PC-9 (cell line): ENCODE results near the gene MCCC2. TPM values are rescaled to one million over a fixed set of nuclear protein-coding genes. Genes with fewer than 3 reads are reported as not detected.
"Not testable (repeated sequence)": the region's sequence is repeated elsewhere in the genome, so short reads cannot be mapped to it uniquely, and the experiment has no call there.

Experiments used
- BruUV-seq: library from RNA; stranded (reverse); fragments of 400-500 nt; replicated peaks from 2 replicates; lab custom pipeline; 2021; lab: Mats Ljungman, UMichigan
- CTCF ChIA-PET: fragments of 300-600 bp; sonication (Branson Sonifier 250); formaldehyde crosslinking; loops from one replicate; lab custom pipeline; 2022; ENCODE audit warnings: antibody characterized with exemption; lab: Charles Lee
- POLR2A ChIA-PET: fragments of 300-600 bp; sonication (Branson Sonifier 250); formaldehyde crosslinking; loops from one replicate; lab custom pipeline; 2022; ENCODE audit warnings: antibody characterized with exemption; ENCODE audit not compliant: unreplicated experiment; lab: Charles Lee
- DNase-seq, 2 experiments: peaks; one replicate each; pipeline versions ENCODE4 v3.0.0 to v3.0.0-alpha.2; 2015 to 2022; ENCODE audit warnings: mixed read lengths in 1 of 2
- H2AFZ ChIP-seq: fragments of 200-600 bp; sonication (generic); 2 replicates; pipeline ENCODE4 v1.8.1; 2017; ENCODE audit warnings: antibody characterized with exemption
- H3F3A ChIP-seq: fragments of 200-600 bp; sonication (generic); 2 replicates; pipeline ENCODE4 v1.8.1; 2017; ENCODE audit warnings: antibody characterized with exemption, mild to moderate bottlenecking, low read depth; ENCODE audit not compliant: insufficient read depth
- H3K27ac ChIP-seq: fragments of 200-600 bp; sonication (generic); 2 replicates; pipeline ENCODE4 v1.6.1; 2016; ENCODE audit warnings: mixed run types
- H3K27me3 ChIP-seq: fragments of 200-600 bp; sonication (generic); 2 replicates; pipeline ENCODE4 v1.6.1; 2016; ENCODE audit warnings: low read depth, mixed run types; ENCODE audit not compliant: insufficient read depth
- H3K36me3 ChIP-seq: fragments of 200-600 bp; sonication (generic); 2 replicates; pipeline ENCODE4 v1.6.1; 2016; ENCODE audit warnings: low read depth, mixed run types
- H3K4me1 ChIP-seq: fragments of 200-600 bp; sonication (generic); replicated peaks from 2 replicates; pipeline ENCODE4 v1.6.1; 2016; ENCODE audit warnings: mixed run types; ENCODE audit not compliant: insufficient read depth
- H3K4me2 ChIP-seq: fragments of 200-600 bp; sonication (generic); 2 replicates; pipeline ENCODE4 v1.6.1; 2017; ENCODE audit warnings: mixed run types
- H3K4me3 ChIP-seq: fragments of 200-600 bp; sonication (generic); 2 replicates; pipeline ENCODE4 v1.6.1; 2016; ENCODE audit warnings: mixed run types
- H3K79me2 ChIP-seq: fragments of 200-600 bp; sonication (generic); 2 replicates; pipeline ENCODE4 v1.6.1; 2017; ENCODE audit warnings: low read depth, mixed run types
- H3K9me2 ChIP-seq: fragments of 200-600 bp; sonication (generic); 2 replicates; pipeline ENCODE4 v1.8.1; 2017; ENCODE audit warnings: mild to moderate bottlenecking; ENCODE audit not compliant: insufficient read depth
- H3K9me3 ChIP-seq: fragments of 200-600 bp; sonication (generic); 2 replicates; pipeline ENCODE4 v1.8.1; 2016; ENCODE audit warnings: low read depth; ENCODE audit not compliant: insufficient read depth
- H4K20me1 ChIP-seq: fragments of 200-600 bp; sonication (generic); 2 replicates; pipeline ENCODE4 v1.8.1; 2017; ENCODE audit not compliant: insufficient read depth
- CTCF ChIP-seq: fragments of 200-600 bp; sonication (generic); conservative IDR thresholded peaks from 2 replicates; pipeline ENCODE4 v1.6.1; 2017; ENCODE audit warnings: mixed run types, antibody characterized with exemption, mild to moderate bottlenecking, moderate library complexity
- EZH2 ChIP-seq: fragments of 200-600 bp; sonication (generic); IDR thresholded peaks from 2 replicates; pipeline ENCODE4 v1.8.0; 2017; ENCODE audit warnings: antibody characterized with exemption, low read depth
- intact Hi-C: fragments of 100-400 bp; cut with micrococcal nuclease; formaldehyde crosslinking; loops from one replicate; pipeline ENCODE4 v1.10.0; 2022; ENCODE audit not compliant: unreplicated experiment
- total RNA-seq: library from RNA; stranded (reverse); gene quantifications from 2 replicates; pipeline ENCODE4 v1.2.3, GENCODE V29; 2021

Gene MCCC2
- total RNA-seq, 1 experiment from 2014 or later, result 87.0 TPM

GRCh38 chr5:71637133-71637532 lies 50.0 kb downstream of the MCCC2 start:
- H3K4me2 ChIP-seq, result no peak overlapping the region
- H3K79me2 ChIP-seq, result no peaks in the 10 kb centered on the region
- DNase-seq, result no peak
- H3K27ac ChIP-seq, result no peak overlapping the region
- no peak overlapping the region for H3K4me3 ChIP-seq
- H3K27me3 ChIP-seq, result no peaks in the 10 kb centered on the region
- intact Hi-C loops, result no loop called here
- TF ChIP-seq CTCF (no peak), EZH2 (no peak)
- no peaks in the 10 kb centered on the region; the same call in 1 of the 2 replicates for H3F3A ChIP-seq
- H3K9me2 ChIP-seq, result no peaks in the 10 kb centered on the region
- no peaks in the 10 kb centered on the region for H4K20me1 ChIP-seq
- peaks cover 14% of the 10 kb centered on the region; the same call in 1 of the 2 replicates for H3K36me3 ChIP-seq
- no peaks in the 10 kb centered on the region for H3K9me3 ChIP-seq
- peaks cover 4% of the 10 kb centered on the region; the same call in 1 of the 2 replicates for H3K4me1 ChIP-seq
- ChIA-PET POLR2A (no interaction called here), CTCF (no interaction called here)
- no peak overlapping the region for H2AFZ ChIP-seq
- no TSS peak for BruUV-seq

GRCh38 chr5:71640408-71640807 lies 53.3 kb downstream of the MCCC2 start:
- H3K27me3 ChIP-seq, result no peaks in the 10 kb centered on the region
- intact Hi-C loops, result no loop called here
- CTCF ChIA-PET, result no interaction called here
- TF ChIP-seq EZH2 (no peak), CTCF (no peak)
- no peaks in the 10 kb centered on the region for H3K79me2 ChIP-seq
- POLR2A ChIA-PET, result no interaction called here
- H3F3A ChIP-seq, result no peaks in the 10 kb centered on the region
- no peak overlapping the region for H3K27ac ChIP-seq
- H3K36me3 ChIP-seq, result peaks cover 13% of the 10 kb centered on the region; the same call in 1 of the 2 replicates
- H4K20me1 ChIP-seq, result no peaks in the 10 kb centered on the region
- no peak overlapping the region for H3K4me3 ChIP-seq
- DNase-seq, result no peak
- H3K4me1 ChIP-seq, result no peaks in the 10 kb centered on the region
- BruUV-seq, result no TSS peak
- no peak overlapping the region for H3K4me2 ChIP-seq
- H2AFZ ChIP-seq, result no peak overlapping the region
- H3K9me3 ChIP-seq, result no peaks in the 10 kb centered on the region
- no peaks in the 10 kb centered on the region for H3K9me2 ChIP-seq

- intact Hi-C loops, result no loop called here
- Histone ChIP-seq H3K4me2 (no peak overlapping the region), H3K36me3 (peaks cover 23% of the 10 kb centered on the region), H3K4me3 (no peak overlapping the region), H3K9me3 (no peaks in the 10 kb centered on the region), H3K79me2 (no peaks in the 10 kb centered on the region), H3K27ac (no peak overlapping the region), H4K20me1 (no peaks in the 10 kb centered on the region), H3K4me1 (no peaks in the 10 kb centered on the region), H3K9me2 (no peaks in the 10 kb centered on the region), H3K27me3 (no peaks in the 10 kb centered on the region), H2AFZ (no peak overlapping the region), H3F3A (no peaks in the 10 kb centered on the region)
- no TSS peak for BruUV-seq
- ChIA-PET POLR2A (no interaction called here), CTCF (no interaction called here)
- no peak for DNase-seq
- TF ChIP-seq CTCF, result no peak
- TF ChIP-seq EZH2, result no peak
These were observed 57.9 kb downstream of the MCCC2 start for GRCh38 chr5:71645030-71645429.

GRCh38 chr5:71650940-71651339 lies 63.8 kb downstream of the MCCC2 start:
- intact Hi-C loops, H4K20me1 ChIP-seq, H3K9me2 ChIP-seq, H3K27ac ChIP-seq, H3K4me2 ChIP-seq, H3K9me3 ChIP-seq, H2AFZ ChIP-seq, H3K4me1 ChIP-seq, H3F3A ChIP-seq, CTCF ChIA-PET, H3K79me2 ChIP-seq, H3K27me3 ChIP-seq, POLR2A ChIA-PET, BruUV-seq, H3K4me3 ChIP-seq, DNase-seq: not testable (repeated sequence)
- peaks cover 20% of the 10 kb centered on the region; the same call in 1 of the 2 replicates for H3K36me3 ChIP-seq
